SK-N-SH (cell line): ENCODE measurements around the gene WDR3.
A peak's percentile ranks its signal among the peaks of the same experiment; 100 is the strongest.

ENCODE experiments used
- POLR2AphosphoS5 ChIP-seq: IDR thresholded peaks from 2 replicates; pipeline ENCODE4 v1.6.1; 2012; ENCODE audit warnings: low read depth, low read length
- REST ChIP-seq: IDR thresholded peaks from 2 replicates; pipeline ENCODE4 v1.6.1; 2012; ENCODE audit warnings: mild to moderate bottlenecking, low read depth, low read length, moderate library complexity
- SMC3 ChIP-seq: IDR thresholded peaks from 2 replicates; pipeline ENCODE4 v1.6.1; 2012; ENCODE audit warnings: low read depth, low read length, improper control_type of control experiment

DNA sequence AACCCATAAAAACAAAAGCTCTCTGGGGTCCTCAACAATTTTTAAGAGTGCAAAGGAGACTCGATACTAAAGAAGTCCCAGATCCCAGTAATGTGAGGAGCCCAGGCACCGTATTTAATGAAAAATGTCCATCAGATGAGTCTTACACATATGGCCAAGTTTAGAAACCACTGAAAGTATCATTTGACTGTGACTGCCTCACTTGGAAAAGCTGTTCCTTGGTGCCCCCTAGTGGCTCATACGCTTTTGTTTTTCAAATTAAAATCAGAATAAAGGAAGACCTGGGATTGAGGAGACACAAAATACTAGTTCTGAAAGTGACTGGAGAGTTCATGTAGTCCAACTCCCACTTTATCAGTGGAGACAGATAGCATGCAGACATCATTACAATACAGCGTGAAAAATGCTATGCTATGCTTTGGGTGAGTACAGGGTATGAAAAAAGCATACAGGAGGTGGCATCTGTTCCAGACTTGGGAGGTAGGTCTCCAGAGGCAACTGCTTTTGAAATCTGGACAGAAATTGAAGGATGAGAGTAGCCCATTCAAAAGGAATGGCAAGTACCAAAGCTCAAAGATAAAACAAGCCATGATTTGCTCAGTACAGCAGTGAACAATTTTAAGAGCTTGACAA lies 33.9 kb upstream of the WDR3 start:
- TF ChIP-seq POLR2AphosphoS5 (no peak), REST (no peak), SMC3 (peak; percentile 82)
